HUDEP-2 (cell line): ENCODE data around the gene SMIM41.

Experiments used
- DNase-seq, 76 experiments: peaks; one replicate each; lab custom pipeline; 2025; ENCODE audit not compliant: unreplicated experiment in 76 of 76; lab: John Stamatoyannopoulos, UW

SMIM41 gene

GRCh38 chr12:52079576-52080402 lies at the start of gene SMIM41:
Gene SMIM41 (plus strand): TSS chr12:52079704. CDS start chr12:52079780, 76 bp downstream.
- DNase-seq, result no peak

- peak in 3 of 76 experiments; percentile 14 to 24 (median 16) for DNase-seq
Measured at GRCh38 chr12:52032446-52032803, 47.1 kb upstream of the SMIM41 start.

DNA sequence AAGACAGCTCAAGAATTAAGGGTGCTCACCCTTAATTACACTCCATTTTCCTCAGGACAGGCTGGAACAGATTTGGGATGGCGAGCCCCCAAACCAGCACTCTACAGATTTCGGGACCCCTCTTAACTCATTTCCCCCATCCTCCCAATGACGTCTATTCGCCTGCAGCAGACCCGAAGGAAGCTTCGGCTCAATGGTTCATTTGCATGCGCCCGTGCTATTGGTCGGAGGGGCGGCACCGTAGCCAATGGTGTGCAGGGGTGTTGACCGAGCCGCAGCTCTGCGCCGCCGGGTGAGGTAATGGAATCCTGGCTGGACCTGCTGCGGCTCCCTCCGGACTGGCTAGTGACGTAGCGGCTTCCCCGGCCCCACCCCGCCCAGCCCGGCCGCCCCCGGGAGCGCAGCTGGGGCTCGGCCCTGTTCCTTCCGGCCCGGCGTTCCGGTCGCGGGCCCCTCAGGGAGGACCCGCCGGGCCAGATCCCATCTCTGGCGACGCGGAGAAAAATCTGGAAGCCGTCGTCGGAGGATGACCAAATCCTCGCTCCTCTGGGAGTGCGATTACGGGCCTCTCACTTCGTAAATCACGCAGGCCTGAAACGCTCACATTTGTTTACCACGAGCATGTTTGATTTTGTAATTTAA lies 46.6 kb upstream of the SMIM41 start:
- DNase-seq, result peak in 73 of 76 experiments; percentile 46 to 93 (median 84)

DNA sequence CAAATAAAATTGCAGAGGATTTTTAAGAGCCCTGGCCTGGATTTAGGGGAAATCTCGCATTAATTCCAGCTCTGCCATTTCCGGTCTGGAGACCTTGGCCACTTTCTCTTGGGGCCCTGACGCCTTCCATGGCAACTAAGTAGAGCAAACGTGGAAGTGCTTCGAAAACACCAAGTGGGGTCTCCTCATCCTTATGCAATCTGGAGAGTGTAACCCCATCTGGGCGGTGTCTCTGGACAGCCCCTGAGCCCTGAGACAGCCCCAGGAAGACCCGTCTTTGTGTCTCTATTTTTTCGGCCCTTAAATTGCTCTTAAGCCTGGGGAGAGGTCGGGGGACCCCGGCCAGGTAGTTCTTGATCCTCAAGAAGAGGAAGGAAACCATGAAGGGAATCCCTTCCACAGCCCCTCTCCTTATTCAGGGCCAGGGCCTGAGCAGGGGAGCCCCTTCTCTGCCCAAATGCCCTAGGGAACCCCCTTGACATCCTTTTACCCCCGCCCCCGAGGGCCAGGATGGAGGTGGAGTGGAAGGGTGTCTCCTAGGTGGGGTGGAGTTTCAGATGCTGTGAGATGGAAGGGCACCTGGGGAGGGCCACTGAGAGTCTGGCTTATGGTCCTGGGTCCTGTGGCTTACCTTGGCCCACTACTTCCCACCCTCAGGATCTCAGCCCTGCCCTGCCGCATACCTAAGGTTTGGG lies 45.9 kb upstream of the SMIM41 start:
- no peak for DNase-seq

GRCh38 chr12:52035190-52035589 lies 44.3 kb upstream of the SMIM41 start:
- no peak for DNase-seq

DNA sequence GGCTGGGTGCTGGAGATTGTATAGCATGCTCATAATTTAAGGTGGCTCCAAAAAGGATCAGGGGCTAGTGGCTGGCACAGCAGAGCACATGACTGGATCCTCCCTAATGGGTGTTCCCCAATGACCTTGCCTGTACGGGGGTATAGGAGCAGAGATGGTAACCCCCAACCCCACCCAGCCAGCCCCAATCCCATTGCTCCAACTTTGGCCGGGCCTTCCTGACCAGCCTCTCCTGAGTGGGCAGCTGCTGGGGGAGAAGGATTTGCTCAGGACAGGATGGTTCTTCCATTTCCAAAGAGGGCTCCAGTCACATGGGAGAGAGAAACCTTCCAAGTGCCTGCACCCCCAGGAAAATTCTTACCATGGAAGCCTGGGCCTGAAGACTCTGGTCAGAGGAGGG lies 43.6 kb upstream of the SMIM41 start:
- DNase-seq, result no peak

- DNase-seq, result peak in 43 of 76 experiments; percentile 3 to 63 (median 30)
Measured at GRCh38 chr12:52036587-52037171, 42.8 kb upstream of the SMIM41 start.

GRCh38 chr12:52037248-52037861 lies 42.1 kb upstream of the SMIM41 start:
- DNase-seq, result no peak

DNA sequence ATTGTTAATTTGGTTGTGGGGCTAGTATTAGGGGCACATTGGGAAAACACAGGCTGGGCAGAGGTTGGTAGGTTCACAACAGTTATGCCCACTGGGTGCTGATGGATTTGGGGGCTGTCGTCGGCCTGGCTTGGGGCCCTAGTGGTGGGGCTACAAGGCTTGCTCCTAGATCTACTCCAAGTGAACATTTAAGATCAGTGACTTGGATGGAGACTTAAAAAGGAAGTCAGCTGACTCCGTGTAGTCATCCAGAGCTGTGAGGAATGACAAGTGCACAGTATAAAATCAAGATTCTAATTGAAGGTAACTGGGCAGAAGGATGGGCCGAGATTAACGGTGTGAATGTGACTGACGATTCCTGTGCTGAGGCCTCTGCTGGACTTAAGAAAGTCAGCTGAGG lies 41.1 kb upstream of the SMIM41 start:
- no peak for DNase-seq

- DNase-seq, result no peak
Measured at GRCh38 chr12:52041035-52041434, 38.5 kb upstream of the SMIM41 start.

DNA sequence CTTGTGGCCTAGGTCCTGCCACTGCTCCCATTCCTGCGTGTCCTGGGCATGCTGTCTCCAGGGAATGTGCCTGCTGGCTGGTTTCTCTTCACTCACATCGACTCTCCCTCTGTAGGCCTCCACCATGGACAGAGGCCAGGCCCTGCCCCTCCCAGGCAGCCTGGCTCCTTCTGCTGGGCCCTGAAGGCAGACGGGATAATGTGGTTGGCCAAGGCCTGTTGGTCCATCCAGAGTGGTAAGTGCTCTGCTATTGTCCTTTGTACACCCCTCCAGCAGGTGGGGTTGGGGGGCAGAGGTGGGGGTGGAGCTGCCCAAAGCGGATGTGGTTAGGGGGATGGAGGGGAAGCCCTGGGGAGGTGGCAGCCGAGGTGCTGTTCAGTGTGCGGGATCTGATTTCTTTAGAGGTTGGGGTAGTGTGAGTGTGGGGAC lies 37.8 kb upstream of the SMIM41 start:
- peak in 5 of 76 experiments; percentile 7 to 23 (median 14) for DNase-seq

DNA sequence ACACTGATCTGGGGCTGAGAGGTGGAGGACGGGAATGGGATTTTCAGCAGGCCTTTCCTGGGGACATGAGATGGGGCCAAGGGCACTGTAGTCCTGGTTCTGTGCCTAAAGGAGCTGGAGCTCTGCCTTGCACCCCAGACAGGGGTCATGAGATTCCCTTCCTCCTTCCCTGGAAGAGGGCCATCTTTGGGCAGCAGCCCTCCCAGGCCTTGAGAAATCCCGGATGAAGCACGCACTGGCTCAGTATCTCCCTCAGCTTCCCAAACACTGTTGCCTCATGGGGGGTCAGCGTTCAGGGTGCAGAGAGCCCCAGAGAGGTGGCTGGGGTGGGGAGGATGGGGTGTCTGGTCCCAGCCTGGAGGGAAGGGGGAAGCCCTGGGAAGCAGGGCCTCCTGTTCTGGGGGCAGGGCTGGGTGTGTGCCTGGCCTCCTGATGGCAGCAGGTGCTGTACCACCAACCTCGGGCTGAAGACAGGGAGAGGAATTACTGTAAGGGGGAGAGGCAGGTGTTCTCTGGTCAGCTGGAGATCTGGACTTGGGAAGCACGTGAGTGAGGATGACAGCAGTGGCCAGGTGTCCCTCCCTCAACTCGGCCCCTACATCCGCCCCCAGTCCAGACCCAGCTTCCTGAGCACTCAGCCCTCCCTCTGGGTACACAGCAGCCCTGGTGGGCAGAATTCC lies 36.7 kb upstream of the SMIM41 start:
- no peak for DNase-seq

GRCh38 chr12:52043386-52044212 lies 35.9 kb upstream of the SMIM41 start:
- no peak for DNase-seq

- no peak for DNase-seq
Measured at GRCh38 chr12:52044292-52044983, 35.1 kb upstream of the SMIM41 start.

GRCh38 chr12:52045794-52046199 lies 33.7 kb upstream of the SMIM41 start:
- peak in 2 of 76 experiments; percentile 13 to 25 for DNase-seq

GRCh38 chr12:52046859-52047258 lies 32.6 kb upstream of the SMIM41 start:
- no peak for DNase-seq

DNA sequence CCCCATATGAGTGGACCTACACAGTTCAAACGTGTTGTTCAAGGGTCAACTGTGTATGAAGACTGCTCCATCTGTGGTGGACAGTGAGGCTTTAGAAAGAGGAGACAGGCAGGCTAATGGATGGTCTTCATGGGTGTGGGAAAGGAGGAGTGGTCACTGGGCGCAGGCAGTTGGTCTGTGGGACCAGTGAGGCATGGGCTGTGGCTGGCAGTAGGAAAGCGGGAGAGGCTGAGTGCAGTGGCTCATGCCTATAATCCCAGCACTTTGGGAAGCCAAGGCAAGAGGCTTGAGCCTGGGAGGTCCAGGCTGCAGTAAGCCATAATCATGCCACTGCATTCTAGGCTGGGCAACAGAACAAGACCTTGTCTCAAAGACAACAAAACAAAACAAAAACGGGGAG lies 30.2 kb upstream of the SMIM41 start:
- no peak for DNase-seq

GRCh38 chr12:52049688-52050087 lies 29.8 kb upstream of the SMIM41 start:
- DNase-seq, result no peak
